GM20000 (cell line): Measurements from ENCODE around the gene HAPLN2.

ENCODE experiments used
- DNase-seq: peaks from one replicate; pipeline ENCODE4 v3.0.0; 2012; ENCODE audit warnings: low spot score
- CTCF ChIP-seq: IDR thresholded peaks from 2 replicates; pipeline ENCODE4 v1.5.1; 2012; ENCODE audit warnings: mild to moderate bottlenecking, control low read depth; ENCODE audit errors: extremely low read depth, missing control alignments

The HAPLN2 gene

GRCh38 chr1:156612666-156613065, 6.5 kb upstream of the HAPLN2 start:
- no peak for TF ChIP-seq CTCF
- DNase-seq: no peak

GRCh38 chr1:156615946-156616345, 3.3 kb upstream of the HAPLN2 start:
- DNase-seq: no peak
- TF ChIP-seq CTCF: no peak

- no peak for DNase-seq
- TF ChIP-seq CTCF: no peak
These were observed 2.8 kb upstream of the HAPLN2 start for GRCh38 chr1:156616463-156616862.

GRCh38 chr1:156619582-156619955, 354 bp downstream of the HAPLN2 start:
- no peak for TF ChIP-seq CTCF
- no peak for DNase-seq

GRCh38 chr1:156622581-156623297, 3.5 kb downstream of the HAPLN2 start:
- TF ChIP-seq CTCF: no peak
- DNase-seq: no peak

- peak; percentile 72 for DNase-seq
These were observed 5.0 kb downstream of the HAPLN2 start for GRCh38 chr1:156623946-156624813.

More at GRCh38 chr1:156623946-156624813, 5.0 kb downstream of the HAPLN2 start:
- TF ChIP-seq CTCF: peak; percentile 26
